ENCODE data around the gene OR2V2.
"Not testable (repeated sequence)": the region's sequence is repeated elsewhere in the genome, so short reads cannot be mapped to it uniquely, and the experiment has no call there.

The OR2V2 gene, protein sequence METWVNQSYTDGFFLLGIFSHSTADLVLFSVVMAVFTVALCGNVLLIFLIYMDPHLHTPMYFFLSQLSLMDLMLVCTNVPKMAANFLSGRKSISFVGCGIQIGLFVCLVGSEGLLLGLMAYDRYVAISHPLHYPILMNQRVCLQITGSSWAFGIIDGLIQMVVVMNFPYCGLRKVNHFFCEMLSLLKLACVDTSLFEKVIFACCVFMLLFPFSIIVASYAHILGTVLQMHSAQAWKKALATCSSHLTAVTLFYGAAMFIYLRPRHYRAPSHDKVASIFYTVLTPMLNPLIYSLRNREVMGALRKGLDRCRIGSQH

DNA sequence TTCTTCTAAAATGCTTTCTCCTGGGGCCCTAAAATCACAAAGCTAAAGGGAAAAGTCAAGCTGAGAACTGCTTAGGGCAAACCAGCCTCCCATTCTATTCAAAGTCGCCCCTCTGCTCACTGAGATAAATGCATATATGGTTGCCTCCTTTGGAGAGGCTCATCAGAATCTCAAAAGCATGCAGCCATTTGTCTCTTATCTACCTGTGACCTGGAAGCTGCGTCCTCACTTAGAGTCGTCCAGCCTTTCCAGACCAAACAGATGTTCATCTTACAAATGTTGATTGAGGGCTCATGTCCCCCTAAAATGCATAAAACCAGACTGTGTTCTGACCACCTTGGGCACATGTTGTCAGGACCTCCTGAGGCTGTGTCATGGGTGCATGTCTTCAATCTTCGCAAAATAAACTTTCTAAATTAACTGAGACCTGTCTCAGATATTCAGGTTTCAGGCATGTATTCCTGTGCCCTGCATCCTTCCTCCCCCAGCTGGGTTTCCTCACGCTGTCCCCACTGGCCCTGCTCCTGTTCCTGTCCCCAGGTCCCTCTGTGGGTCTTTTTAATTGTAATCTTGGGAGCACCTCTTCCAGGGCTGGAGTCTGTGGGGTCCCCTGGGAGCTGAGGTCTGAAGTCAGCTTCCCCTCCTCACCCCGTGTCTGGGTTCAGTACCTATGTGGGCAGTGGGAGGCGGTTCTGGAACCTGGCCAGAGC, at the start of gene OR2V2:
TSS of gene OR2V2 (plus strand) at position 660 of the 710 bp plus-strand sequence. CDS start 7,357 bp downstream, outside the sequence.
- FAIRE-seq = not testable (repeated sequence)

DNA sequence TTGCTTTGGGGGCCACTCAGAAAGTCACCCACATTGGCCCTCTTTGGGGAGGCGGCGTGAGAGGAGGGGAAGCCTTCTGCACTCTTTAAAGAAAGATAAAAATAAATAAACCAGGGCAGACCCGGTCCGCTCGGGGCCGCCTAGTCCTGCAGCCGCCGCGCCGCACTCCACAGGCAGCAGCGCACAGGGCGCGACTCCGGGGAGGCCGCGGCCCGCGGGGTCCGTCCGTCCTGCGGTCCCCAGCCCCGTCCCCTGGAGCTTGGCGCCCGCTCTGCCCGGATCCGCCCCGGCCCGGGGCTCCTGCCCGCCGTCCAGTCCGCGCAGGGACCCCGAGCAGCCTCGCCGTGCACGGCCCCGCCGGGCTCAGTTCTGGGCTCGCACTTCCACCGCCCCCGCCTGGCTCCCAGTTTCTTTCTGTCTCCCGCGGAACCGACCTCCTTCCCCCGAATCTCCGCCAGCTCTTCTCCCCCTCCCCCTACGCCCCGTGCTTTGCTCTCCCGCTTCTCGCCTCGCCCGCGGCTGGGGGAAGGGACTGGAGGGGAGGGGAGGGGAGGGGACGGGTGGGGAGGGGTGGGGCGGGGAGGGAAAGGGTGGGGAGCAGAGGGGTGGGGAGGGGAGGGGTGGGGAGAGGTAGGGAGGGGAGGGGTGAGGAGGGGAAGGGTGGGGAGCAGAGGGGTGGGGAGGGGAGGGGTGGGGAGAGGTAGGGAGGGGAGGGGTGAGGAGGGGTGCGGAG, 49.5 kb upstream of the OR2V2 start:
- FAIRE-seq = not testable (repeated sequence)

DNA sequence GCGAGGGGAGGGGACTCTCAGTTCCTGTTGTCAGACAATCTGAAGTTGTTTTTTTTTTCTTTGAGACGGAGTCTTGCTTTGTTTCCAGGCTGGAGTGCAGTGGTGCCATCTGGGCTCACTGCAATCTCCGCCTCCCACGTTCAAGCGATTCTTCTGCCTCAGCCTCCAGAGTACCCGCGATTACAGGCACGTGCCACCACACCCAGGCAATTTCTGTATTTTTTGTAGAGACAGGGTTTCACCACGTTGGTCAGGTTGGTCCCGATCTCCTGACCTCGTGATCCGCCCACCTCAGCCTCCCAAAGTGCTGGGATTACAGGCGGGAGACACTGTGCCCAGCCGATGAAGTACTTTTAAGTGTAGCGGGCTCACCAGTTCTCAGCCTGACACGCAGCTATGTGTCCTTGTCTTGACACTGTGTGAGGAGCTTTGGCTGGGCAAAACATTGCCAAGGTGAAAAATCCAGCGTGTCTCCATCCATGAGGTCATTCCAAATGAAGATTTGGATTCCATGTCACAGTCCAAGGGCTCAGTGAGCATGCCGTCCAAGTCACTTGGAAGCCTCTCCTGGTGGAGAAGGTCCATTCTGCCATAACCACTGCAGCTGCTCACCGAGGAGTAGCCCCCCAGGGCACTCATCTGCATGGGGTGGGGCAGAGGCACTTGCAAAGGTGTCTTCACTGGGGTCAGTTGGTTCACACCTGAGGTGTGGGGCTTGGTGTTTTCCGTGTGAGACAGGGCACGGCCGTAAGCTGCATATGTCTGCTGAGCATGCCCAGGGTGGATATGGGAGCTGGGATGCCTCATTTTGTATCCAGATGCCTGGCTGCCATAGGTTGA, 48.4 kb upstream of the OR2V2 start:
- FAIRE-seq = no peak

DNA sequence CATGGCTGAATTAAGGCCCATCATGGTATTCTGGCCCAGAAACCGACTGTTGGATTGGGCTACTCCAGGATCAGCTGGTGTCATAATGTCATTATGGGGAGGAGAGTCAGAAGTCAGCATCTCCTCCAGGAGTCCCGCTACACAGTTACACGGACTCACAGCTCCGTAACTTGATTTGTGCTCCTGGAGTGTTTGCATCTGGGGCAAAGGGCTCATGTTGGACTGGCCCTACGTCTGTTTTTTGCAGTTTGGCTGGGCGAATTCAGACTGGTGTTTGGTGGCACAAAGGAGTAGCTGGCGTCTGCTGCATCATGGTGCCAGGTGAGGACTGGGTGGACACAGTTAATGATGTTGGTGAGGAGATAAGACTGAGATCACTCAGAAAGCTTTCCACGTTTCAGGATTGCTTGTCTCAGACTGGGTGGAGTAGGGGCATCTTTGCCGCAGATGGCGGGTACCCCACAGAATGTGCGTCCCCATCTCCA, 47.7 kb upstream of the OR2V2 start:
- FAIRE-seq = no peak

DNA sequence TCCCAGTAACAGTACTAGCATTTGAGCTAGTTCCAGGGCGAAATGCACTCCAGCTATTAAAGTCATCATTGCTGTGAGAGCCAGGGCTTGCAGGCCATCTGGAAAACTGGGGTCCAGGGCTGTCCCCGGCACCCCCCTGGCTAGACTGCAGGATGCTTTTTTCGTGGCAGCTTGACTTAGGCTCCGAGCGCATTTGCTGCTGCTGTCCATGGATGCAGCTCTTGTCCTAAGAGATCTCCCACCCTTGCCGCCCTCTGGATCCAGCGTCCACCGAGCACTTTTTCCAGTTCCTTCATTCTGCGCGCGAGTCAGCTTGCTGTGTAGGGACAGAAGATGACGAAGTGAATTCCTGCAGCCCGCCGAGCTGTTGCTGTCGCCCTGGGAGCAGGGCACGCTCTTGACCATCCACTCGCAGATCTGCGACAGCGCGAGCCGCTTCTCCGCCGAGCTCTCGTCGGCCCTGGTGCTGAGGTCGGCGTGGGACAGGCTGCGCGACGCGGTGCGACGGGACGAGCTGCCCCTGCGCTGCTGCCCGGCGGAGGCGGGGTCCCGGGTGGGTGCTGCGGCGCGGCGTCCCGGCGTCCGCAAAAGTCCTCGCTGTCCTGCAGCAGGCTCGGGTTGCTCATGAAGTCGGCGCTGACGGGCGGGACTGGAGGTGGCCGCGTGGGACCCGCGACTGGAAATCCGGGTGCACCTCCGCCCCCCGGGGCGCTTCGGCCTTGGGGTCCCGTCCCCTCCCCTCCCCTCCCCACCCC, 47.1 kb upstream of the OR2V2 start:
- FAIRE-seq = no peak

DNA sequence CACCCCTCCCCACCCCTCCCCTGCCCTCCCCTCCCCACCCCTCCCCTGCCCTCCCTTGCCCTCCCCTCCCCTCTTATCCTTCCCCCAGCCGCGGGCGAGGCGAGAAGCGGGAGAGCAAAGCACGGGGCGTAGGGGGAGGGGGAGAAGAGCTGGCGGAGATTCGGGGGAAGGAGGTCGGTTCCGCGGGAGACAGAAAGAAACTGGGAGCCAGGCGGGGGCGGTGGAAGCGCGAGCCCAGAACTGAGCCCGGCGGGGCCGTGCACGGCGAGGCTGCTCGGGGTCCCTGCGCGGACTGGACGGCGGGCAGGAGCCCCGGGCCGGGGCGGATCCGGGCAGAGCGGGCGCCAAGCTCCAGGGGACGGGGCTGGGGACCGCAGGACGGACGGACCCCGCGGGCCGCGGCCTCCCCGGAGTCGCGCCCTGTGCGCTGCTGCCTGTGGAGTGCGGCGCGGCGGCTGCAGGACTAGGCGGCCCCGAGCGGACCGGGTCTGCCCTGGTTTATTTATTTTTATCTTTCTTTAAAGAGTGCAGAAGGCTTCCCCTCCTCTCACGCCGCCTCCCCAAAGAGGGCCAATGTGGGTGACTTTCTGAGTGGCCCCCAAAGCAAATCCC, 46.2 kb upstream of the OR2V2 start:
- FAIRE-seq = not testable (repeated sequence)

DNA sequence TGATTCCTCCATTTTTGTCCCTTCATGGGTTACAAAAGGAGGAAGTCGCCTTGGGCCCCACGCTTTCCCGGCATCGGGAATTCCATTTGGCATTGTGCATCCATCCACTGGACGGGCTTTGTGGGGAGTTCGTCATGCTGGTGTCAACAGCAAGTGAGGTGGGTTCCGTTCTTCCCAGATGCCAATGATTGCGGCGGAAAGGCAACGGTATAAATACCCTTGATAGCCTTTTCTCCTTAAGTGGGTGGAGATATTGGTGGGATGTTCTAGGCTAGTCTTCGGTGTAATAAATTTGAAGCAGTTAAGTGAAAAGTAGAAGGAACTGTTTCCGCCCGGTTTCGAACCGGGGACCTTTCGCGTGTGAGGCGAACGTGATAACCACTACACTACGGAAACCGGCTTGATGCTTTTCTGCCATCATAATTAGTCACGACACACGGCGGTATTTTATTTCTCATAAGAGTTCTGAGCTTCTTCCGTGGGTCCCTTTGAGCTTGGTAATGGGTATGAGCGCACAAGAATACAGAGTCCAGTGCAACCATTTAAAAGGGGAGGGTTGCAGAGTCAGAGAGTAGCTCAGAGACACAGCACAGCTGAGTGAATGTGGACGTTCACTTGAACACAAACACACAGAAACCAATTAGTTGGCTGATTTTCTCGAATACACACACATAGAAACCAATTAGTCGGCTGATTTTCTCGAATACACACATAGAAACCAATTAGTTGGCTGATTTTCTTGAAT, 45.3 kb upstream of the OR2V2 start:
- not testable (repeated sequence) for FAIRE-seq

DNA sequence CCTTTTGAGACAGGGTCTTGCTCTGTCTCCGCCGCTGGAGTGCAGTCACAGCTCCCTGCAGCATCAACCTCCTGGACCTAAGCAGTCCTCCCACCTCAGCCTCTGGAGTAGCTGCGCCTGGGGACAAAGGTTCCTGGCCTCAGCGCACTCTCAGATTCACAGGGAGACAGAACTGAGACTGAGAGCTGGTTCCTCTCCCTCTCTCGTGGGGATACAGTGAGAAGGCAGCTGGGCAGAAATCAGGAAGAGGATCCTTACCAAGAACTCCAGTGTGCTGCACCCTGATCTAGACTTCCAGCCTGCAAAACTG, 43.2 kb upstream of the OR2V2 start:
- not testable (repeated sequence) for FAIRE-seq

DNA sequence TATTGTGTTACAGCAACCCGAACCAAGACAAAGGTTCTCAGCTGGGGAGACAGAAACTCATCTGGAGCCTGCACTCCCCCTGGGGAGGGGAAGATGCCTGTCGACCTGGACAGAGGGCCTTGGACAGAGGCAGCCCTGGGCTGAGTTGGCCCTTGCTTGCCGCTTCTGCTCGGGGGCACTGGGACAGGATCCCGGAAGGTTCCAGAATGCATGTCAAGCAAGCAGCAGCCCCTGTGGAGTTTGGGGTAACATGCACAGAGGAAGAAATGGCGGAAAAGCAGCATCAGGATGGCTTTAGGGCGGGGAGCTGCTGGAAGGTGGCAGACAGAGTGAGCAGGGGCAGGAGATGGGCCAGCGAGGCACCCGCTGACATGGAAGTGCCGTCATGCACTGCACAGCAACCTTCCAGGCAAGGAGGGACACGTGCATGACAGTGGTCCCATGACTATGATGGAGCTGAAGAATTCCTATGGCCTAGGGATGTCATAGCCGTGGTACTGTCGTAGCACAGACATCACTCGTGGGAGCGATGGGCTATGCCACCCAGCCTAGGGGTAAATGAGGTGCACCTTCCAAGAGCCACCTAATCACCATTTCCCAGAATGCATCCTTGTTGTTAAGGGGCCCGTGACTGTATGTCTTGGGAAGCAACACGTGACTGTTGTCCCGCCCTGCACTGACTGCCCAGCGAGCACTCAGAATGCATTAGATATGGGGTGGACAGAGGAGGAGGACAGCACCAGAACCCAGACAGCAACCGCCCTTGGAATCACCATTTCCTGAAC, 42.6 kb upstream of the OR2V2 start:
- not testable (repeated sequence) for FAIRE-seq

DNA sequence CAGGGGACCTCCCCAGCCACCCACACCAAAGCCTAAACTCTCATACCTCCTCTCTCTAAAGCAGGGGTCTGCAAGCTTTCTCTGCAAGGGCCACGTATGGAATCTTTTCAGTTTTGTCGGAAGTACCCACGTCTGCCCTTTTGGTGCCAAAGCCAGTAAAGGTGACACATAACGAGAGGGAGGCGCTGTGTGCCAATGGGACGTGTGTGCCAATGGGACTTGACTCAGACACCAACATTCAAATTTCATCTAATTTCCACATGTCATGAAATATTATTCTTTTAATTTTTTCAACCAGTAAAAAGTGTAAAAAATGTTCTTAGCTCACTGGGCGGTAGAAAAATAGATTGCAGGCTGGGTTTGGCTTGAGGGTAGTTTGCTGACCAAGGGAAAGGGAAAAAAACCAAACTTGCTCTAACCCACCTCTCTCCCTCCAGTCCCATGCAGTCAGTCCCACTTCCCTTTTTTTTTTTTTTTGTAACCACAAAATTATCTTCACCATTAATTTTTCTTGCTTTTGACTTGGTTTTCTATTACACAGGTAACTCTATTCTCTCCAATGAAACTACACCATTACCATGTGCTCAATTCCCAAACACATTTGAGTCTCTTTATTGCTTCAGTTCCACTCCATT, 41.9 kb upstream of the OR2V2 start:
- FAIRE-seq = no peak

DNA sequence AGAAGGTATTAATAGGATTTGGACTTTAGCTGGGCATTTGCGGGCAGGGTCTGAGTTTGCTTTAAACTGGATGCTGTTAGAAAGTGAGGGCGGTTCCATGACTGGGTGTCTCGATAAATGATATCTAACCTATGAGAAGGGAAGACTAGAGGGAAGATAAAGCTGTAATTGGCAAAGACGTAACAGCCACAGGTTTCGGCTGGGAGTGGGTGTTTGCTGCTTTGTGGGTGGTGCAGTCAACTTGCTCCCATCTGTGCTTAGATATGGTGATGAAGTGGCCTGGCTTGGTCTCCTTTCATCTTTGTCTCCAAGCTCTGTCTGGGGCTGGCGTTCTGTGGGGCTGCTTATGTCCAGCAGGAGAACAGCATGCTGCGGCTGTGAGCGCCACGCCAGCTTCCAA, 39.7 kb upstream of the OR2V2 start:
- FAIRE-seq = no peak

DNA sequence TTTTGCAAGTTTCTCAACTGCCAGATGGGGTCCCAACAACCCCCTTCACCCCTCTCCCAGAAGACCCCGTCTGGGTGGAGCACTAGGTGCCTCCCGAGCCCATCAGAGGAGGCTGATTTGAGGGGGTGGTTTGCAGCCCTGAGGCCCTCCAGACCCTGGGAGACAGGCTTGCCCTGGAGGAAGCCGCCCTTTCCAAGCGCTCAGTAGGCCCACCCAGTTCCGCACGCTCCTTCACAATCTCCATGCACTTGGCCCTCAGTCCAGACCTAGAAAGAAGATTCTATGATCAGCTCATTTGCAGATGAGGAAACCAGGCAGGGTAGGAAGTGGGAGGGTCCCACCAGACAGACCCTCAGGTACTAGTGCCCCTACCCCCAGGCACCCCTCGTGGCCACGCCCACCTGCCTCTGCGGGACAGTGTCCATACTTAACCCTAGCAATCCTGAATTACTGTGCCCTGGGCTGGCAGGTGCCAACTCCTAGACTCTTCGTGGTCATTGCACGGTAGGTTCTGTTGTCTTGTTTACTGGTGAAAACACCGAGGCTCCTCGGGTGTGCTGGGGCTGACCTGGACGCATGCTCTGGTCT, 38.7 kb upstream of the OR2V2 start:
- no peak for FAIRE-seq

DNA sequence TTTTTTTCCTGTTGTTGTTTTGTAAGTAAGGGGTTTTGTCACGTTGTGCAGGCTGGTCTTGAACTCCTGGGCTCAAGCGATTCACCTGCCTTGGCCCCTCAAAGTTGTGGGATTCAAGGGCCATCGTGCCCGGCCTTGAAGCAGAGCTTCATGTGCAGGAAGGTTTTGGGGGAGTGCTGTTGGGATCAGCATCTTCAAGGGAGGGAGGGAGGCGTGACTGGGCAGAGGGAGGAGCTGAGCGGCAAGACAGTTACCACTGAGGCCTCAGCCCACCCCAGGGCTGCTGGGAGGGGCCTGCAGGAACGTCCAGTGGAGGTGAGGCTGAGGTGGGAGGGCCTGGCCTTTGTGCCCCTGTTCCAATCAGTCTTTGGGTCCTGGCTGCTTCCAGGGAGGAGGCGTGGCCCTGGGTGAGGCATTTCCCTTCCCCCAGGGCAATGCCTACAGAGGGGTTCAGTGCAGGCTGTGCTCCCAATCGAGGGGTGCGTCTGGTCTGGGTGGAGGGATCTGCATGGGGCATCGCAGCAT, 37.8 kb upstream of the OR2V2 start:
- no peak for FAIRE-seq

DNA sequence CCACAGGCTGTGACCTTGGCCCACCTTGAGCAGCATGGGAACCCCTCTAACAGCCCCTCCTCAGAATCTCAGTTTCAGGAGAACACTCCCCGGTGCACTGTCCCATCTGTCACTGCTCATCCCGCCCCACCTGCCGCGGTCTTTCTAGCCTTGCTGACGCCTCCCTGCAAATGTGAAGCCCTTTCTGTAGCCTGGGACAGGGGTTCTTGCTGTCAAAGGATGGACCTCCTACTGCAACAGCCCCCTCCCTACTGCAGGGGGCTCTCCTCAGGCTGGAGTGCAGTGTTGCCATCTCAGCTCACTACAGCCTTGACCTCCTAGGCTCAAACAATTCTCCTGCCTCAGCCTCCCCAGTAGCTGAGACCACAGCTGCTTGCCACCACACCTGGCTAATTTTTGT, 36.4 kb upstream of the OR2V2 start:
- FAIRE-seq = no peak

DNA sequence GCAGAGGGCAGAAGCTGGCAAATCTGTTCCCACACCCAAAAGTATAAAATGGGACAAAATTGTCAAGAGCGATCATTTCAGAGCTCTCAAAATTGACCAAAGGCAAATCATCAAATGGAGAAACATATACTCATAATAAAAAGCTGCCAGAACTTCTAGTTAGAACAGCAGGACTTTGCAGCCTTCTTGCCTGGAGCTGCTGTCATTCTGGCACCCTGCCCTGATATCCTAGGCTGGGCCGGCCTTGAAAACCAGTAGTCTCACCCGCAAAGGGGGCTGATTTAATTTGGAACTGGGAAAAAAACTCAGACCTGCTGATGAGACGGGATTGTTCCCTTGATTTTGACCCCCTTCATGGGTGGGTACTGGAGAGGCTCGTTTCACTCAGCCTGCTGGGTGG, 34.9 kb upstream of the OR2V2 start:
- no peak for FAIRE-seq

DNA sequence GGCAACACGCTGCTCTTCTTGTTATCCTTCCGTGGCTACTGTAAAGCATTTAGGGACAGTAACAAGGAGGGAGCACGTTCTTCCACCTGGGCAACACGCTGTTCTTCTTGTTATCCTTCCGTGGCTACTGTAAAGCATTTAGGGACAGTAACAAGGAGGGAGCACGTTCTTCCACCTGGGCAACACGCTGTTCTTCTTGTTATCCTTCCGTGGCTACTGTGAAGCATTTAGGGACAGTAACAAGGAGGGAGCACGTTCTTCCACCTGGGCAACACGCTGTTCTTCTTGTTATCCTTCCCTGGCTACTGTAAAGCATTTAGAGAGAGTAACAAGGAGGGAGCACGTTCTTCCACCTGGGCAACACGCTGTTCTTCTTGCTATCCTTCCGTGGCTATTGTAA, 33.8 kb upstream of the OR2V2 start:
- FAIRE-seq = not testable (repeated sequence)

DNA sequence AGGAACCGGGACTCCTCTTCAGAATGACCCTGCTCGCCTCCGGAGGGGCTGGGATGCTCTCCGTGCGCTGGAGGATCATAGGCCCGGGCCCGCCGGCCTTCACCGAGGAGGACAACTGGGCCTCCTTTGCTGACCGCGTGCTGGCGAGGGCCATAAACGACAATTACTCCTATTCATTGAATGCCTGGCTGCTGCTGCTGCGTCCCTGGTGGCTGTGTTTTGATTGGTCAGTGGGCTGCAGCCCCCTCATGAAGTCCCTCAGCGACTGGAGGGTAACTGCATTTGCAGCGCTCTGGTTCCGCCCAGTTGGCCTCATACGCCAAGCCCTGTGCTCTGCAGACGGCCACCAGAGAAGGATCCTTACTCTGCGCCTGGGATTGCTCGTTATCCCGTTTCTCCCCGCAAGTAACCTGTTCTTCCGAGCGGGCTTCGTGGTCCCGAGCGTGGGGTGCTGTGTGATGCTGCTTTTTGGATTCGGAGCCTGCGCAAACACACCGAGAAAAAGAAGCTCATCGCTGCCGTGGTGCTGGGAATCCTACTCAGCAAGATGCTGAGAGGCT, 33.0 kb upstream of the OR2V2 start:
- no peak for FAIRE-seq

Measured in colon (tissue), 2 donors.